Measurements from ENCODE around the gene THBS1. TPM values are rescaled to one million over a fixed set of nuclear protein-coding genes. Genes with fewer than 3 reads are reported as not detected.

The THBS1 gene
- total RNA-seq, 1 experiment from 2014 or later: 305 TPM

- Histone ChIP-seq H3K4me3 (ENCODE audit: low read length) (no peak overlapping the region), H3K4me1 (ENCODE audit: insufficient read depth, low read length) (no peaks in the 10 kb centered on the region), H3K9me2 (replicated peaks; ENCODE audit: low read length) (no peaks in the 10 kb centered on the region), H3K79me2 (ENCODE audit: low read length) (no peaks in the 10 kb centered on the region), H4K20me1 (ENCODE audit: low read length) (no peaks in the 10 kb centered on the region), H3K4me2 (ENCODE audit: low read length) (no peak overlapping the region), H3F3A (ENCODE audit: low read length, unreplicated experiment) (no peaks in the 10 kb centered on the region), H3K36me3 (ENCODE audit: low read depth, low read length) (no peaks in the 10 kb centered on the region), H3K27me3 (ENCODE audit: low read length) (no peaks in the 10 kb centered on the region), H3K9me3 (ENCODE audit: low read length) (no peaks in the 10 kb centered on the region), H2AFZ (ENCODE audit: low read length) (no peak overlapping the region), H3K9ac (ENCODE audit: low read length) (no peak overlapping the region), H3K27ac (ENCODE audit: low read length) (no peak overlapping the region)
- CTCF ChIA-PET: no interaction called here
- DNase-seq (no peak), ATAC-seq (no peak)
- intact Hi-C loops (cut with micrococcal nuclease): no loop called here
- TF ChIP-seq EZH2phosphoT487 (IDR thresholded peaks at IDR 0.05; ENCODE audit: borderline replicate concordance, low read length) (no peak), CTCF (conservative IDR thresholded peaks at IDR 0.05; ENCODE audit: low read depth, low read length) (no peak), EZH2 (IDR thresholded peaks at IDR 0.05; ENCODE audit: low read length, unreplicated experiment) (no peak)
- no TSS peak for BruUV-seq (replicated peaks)
- POLR2A ChIA-PET (ENCODE audit: unreplicated experiment): no interaction called here
These were observed 22.5 kb upstream of the THBS1 start for GRCh38 chr15:39558421-39558820.

GRCh38 chr15:39564972-39565665, 15.8 kb upstream of the THBS1 start:
- H3K79me2 ChIP-seq (ENCODE audit: low read length): no peaks in the 10 kb centered on the region
- TF ChIP-seq EZH2 (IDR thresholded peaks at IDR 0.05; ENCODE audit: low read length, unreplicated experiment): no peak
- no peak for TF ChIP-seq EZH2phosphoT487 (IDR thresholded peaks at IDR 0.05; ENCODE audit: borderline replicate concordance, low read length)
- TF ChIP-seq CTCF (conservative IDR thresholded peaks at IDR 0.05; ENCODE audit: low read depth, low read length): no peak
- H3K4me3 ChIP-seq (ENCODE audit: low read length): no peak overlapping the region
- ATAC-seq (no peak), DNase-seq (no peak)
- intact Hi-C loops (cut with micrococcal nuclease): no loop called here
- no peaks in the 10 kb centered on the region for H3K27me3 ChIP-seq (ENCODE audit: low read length)
- no peaks in the 10 kb centered on the region for H3K36me3 ChIP-seq (ENCODE audit: low read depth, low read length)
- no peaks in the 10 kb centered on the region for H3K9me2 ChIP-seq (replicated peaks; ENCODE audit: low read length)
- no peak overlapping the region for H2AFZ ChIP-seq (ENCODE audit: low read length)
- H3F3A ChIP-seq (ENCODE audit: low read length, unreplicated experiment): no peaks in the 10 kb centered on the region
- POLR2A ChIA-PET (ENCODE audit: unreplicated experiment): no interaction called here
- no peak overlapping the region for H3K4me2 ChIP-seq (ENCODE audit: low read length)
- no peaks in the 10 kb centered on the region for H3K9me3 ChIP-seq (ENCODE audit: low read length)
- no peaks in the 10 kb centered on the region for H3K4me1 ChIP-seq (ENCODE audit: insufficient read depth, low read length)
- CTCF ChIA-PET: no interaction called here
- H3K27ac ChIP-seq (ENCODE audit: low read length): no peak overlapping the region
- no TSS peak for BruUV-seq (replicated peaks)
- no peak overlapping the region for H3K9ac ChIP-seq (ENCODE audit: low read length)
- no peaks in the 10 kb centered on the region for H4K20me1 ChIP-seq (ENCODE audit: low read length)

GRCh38 chr15:39565851-39566250, 15.0 kb upstream of the THBS1 start:
- no peaks in the 10 kb centered on the region for H3K79me2 ChIP-seq (ENCODE audit: low read length)
- ATAC-seq (no peak), DNase-seq (no peak)
- no TSS peak for BruUV-seq (replicated peaks)
- H3K4me3 ChIP-seq (ENCODE audit: low read length): no peak overlapping the region
- H3K9me2 ChIP-seq (replicated peaks; ENCODE audit: low read length): no peaks in the 10 kb centered on the region
- no peaks in the 10 kb centered on the region for H3K9me3 ChIP-seq (ENCODE audit: low read length)
- no peak overlapping the region for H3K9ac ChIP-seq (ENCODE audit: low read length)
- no peak for TF ChIP-seq EZH2 (IDR thresholded peaks at IDR 0.05; ENCODE audit: low read length, unreplicated experiment)
- TF ChIP-seq EZH2phosphoT487 (IDR thresholded peaks at IDR 0.05; ENCODE audit: borderline replicate concordance, low read length): no peak
- TF ChIP-seq CTCF (conservative IDR thresholded peaks at IDR 0.05; ENCODE audit: low read depth, low read length): no peak
- H3K27me3 ChIP-seq (ENCODE audit: low read length): no peaks in the 10 kb centered on the region
- no peak overlapping the region for H3K27ac ChIP-seq (ENCODE audit: low read length)
- no peaks in the 10 kb centered on the region for H3K4me1 ChIP-seq (ENCODE audit: insufficient read depth, low read length)
- H3K36me3 ChIP-seq (ENCODE audit: low read depth, low read length): no peaks in the 10 kb centered on the region
- ChIA-PET CTCF (no interaction called here), POLR2A (ENCODE audit: unreplicated experiment) (no interaction called here)
- no peaks in the 10 kb centered on the region for H3F3A ChIP-seq (ENCODE audit: low read length, unreplicated experiment)
- H4K20me1 ChIP-seq (ENCODE audit: low read length): no peaks in the 10 kb centered on the region
- H3K4me2 ChIP-seq (ENCODE audit: low read length): no peak overlapping the region
- no peak overlapping the region for H2AFZ ChIP-seq (ENCODE audit: low read length)
- intact Hi-C loops (cut with micrococcal nuclease): no loop called here

Measured in PC-3 (cell line).